Measurements from ENCODE around the gene CLSTN2.

Gene CLSTN2

DNA sequence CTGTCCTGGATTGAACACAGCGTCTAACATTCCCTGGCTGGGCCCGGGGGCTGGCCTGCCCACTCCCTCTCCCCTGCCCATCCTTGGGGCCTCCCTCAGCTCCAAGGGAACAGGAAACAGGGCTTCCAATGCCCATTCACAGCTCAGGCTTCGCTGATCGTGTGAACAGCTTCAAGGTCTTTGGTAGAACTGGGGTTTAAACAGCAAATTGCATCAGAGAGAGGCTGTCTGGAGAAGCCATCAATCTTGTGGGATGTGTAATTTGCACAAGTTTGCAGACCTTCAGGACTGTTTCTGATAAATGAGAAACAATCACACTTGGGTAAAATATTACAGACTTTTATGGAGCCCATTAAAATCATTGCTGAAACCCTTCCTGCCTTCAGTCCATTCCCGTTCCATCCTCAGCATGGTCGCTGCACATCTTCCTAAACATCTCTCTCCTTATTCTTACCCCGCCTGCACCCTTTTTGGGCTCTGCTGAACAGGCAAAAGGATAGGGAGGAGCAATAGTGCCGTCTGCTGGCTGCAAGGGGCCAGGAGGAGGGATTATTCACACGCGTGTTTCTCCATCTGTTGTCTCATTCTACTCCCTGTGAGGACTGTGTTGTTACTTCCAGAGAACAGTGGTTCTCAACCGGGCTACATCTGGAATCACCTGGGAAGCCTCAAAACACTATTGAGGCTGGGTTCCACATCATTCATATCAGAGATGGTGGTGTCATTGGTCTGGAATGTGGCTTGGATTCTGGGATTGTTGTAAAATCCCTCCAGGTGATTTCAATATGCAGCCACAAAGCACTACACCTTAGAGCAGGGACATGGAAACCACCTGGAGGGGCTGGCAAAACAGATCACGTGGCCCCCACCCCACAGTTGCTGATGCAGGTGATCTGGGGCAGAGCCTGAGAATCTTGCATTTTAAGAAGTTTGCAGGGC is 116.3 kb downstream of the CLSTN2 start:
- DNase-seq (ENCODE audit: low read depth, low spot score) = peak; percentile 7

DNA sequence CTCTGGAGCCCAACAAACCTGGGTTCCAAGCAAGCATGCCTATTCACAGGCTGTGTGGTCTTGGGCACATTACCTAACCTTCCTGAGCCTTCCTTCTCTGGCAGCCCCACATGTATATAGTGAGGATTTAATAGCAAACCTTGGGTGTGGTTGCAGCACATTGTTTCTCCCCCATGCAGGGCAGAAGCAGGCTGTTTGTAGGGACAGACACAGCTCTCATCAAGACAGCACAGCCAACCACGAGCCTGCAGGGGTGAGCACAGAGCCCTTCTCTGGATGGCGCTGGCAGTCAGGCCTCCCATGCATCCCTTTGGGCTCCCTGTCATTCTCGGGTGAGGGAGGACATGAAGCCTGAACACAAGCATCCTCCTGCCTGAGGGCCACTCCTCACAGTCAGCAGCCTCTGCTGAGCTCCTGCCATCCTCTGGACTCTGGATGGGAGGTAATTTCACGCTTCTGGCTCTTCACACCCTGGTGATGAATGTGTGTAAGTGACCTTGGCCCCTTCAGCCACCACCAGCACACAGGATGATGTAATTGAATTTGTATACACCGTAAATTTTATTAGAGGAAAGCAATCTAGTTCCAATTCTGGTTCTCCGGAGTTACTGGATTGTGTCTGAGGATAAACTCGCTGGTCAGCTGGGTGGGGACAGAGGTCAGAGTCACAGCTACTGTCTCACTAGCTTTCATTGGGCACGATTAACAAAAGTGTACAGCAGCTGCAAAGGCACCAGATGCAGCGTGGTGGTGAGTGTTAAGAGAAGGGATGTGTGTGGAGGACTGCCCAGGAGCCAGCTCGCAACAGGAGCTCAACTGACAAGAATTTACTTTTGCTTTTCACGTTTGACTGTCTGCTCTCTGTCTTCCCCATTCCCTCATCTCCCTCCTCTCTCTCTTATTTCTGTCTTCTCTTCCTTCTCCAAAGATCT is 118.1 kb downstream of the CLSTN2 start:
- DNase-seq (ENCODE audit: low read depth, low spot score) = no peak

DNA sequence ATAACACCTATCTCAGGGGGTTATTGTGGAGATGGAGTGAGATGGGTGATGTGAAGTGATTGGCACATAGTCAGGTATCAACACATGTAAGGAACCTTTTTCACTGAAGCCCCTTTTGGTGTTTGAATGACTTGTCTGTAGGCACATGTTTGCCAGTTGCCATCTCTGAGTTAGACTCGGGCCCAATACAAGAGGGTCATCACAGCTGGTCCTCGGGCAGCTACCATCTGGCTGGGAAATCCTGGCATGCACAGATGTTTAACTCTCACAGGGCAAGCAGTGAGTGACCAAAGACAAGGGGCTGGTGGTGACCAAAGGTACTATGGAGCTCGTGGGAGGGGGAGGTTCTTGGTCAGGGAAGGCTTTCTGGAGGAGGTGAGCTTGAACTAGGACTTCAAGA is 118.8 kb downstream of the CLSTN2 start:
- no peak for DNase-seq (ENCODE audit: low read depth, low spot score)

DNA sequence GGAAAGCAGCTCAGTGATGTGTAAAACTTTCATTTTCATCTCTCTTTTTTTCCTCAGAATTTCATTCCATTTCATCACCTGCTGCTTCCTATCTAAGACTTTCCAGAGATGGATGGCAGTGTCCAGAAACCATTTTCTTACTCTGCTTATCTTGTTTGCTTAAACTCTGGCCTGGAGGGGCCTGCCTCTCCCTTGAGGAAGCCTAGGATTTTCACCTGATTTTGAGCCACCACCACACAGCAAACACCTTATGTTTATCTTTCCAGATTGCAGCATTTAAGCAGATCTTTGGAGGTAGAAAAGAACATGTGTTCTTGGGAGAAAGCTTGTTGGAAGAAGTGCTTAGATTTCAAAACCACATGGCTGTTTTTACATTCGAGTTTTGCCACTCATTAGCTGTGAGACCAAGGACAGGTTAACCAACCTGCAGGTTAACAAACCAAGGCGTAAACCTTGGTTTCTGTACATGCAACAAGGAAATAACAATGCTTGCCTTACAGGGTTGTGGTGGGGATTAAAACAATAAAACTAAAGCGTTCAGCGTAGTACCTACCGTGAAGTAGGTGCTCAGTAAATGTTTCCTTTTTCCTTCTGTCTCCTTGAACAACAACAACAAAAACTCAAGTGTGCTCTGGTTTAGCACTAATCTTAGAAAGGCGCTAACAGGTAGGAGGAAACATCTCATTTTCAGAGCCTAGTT is 120.3 kb downstream of the CLSTN2 start:
- DNase-seq (ENCODE audit: low read depth, low spot score) = no peak

DNA sequence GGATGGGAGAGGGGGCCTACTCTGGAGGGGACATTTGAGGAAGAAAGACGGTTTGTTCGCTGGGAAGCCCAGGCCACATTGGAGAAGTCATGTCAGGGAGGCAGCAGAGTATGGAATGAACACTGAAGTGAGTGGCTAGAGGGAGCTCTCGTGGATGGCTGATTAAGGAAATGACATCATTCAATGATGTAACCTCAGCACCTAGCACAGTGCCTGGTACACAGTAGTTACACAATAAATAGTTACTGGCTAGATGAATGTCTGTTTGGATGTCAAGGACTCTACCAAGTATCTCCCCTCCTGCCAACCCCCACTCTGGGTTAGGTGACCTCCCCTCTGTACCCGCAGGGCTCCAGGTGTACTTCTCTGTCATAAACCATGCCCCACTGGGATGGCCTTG is 121.1 kb downstream of the CLSTN2 start:
- DNase-seq (ENCODE audit: low read depth, low spot score) = no peak

DNA sequence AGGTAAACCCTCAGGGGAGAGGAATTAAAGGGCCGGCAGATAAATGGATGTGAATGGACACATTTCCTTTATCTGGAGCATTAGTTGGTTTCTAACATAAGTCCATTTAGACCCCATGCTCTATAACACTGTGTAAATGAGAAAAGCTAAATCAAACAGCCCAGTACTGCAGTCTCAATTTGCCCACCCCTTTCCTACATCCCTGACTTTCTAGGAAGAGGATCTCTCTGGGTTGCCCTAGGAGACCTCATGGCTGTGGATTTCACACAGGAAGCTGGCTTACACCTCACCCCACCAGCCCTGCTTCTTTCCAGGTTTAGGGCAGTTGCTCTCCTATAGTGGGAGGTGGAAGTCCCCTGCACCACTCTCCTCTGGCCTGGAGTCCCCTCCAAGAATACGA is 126.2 kb downstream of the CLSTN2 start:
- no peak for DNase-seq (ENCODE audit: low read depth, low spot score)

DNA sequence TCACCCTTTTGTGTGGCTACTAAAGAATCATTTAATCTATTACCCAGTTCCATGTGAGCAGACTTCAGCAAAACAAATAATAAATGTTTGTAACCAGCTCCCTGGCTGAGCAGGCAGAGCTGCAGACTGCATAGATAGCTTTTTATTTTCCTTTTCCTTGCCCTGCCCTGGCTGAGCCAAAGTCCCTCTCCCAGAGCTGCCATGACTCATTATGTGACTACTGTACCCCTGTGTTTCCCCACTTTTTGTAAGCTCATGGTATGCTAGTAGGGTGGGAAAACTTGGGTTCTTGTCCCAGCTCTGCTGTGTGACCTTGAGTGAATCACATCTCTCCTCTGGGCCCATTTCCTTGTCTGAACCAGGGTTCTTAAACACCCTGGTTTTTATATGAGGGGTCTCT is 127.5 kb downstream of the CLSTN2 start:
- no peak for DNase-seq (ENCODE audit: low read depth, low spot score)

DNA sequence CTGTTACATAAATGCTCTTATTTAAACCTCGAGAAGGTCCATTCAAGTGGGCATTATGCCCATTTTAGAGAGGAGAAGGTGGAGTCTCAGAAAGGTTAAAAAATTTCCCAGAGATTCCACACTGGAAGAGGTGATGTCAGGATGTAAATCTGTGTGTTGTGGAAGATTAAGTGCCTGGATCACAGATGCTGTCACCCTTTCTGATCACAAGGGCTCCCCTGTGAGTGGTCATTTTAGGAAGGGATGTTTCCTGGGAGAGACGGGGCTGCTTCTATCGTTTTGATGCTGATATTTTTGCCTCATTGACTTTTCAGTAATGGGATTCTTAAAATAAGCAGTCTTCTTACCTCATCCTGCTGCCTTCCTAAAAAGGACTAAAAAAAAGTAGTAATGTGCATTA is 132.5 kb downstream of the CLSTN2 start:
- no peak for DNase-seq (ENCODE audit: low read depth, low spot score)

DNA sequence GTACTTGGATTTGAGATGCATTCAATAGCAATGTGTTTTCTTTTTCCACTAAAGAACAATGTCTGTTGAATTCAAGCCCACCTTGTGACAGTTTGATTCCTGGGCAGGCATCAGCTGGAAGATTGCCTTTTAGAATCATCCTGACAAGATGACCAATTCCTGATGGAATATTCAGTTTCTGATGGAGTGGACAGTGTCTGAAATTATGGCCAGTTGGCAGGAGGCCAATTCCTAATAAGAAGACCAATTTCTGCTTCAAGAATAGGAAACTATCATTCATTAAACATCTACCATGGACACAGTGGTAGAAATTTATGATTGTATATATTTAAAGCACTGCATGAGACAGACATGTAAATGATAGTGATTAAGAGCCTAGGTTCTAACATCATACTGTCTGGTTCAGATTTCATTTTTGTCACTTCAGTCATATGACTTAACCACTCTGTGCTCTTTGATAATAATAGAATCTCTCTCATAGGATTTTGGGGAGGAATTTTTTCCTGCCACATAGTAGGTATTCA is 133.6 kb downstream of the CLSTN2 start:
- DNase-seq (ENCODE audit: low read depth, low spot score) = no peak

DNA sequence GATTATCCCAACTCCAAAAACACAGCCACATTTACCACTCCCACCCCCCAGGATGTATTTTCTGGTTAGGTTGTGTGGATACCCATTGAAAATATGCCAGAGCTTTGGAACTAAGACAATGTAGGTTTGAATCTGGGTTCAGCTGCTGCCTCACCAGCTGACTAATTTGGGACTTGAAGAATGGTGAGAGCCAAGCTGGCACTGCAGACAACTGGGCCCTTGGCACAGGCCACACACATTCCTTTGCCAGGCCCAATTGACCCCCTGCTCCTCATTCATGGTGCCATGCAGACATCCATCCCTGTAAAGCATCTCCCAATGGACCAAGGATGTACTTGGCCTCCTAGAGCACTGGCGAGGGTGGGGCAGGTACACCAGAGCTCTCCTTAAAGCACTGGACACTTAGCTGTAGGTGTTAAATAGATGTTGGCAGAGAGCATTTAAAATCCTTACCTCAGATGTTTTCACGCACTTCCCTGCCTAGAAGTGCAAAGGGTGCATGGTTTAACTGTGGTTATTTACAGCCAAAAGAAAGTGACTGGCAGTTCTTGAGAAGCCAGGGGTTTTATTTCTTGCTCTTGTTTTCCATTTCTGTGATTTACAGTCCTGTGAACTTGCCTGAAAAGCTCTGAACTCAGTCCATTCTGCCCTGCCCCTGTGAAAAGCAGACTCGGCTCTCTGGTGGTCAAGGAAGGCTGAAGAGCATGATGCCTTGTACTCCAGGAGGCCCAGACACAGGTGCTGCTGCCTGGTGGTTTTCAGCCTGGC is 138.5 kb downstream of the CLSTN2 start:
- DNase-seq (ENCODE audit: low read depth, low spot score) = no peak

DNA sequence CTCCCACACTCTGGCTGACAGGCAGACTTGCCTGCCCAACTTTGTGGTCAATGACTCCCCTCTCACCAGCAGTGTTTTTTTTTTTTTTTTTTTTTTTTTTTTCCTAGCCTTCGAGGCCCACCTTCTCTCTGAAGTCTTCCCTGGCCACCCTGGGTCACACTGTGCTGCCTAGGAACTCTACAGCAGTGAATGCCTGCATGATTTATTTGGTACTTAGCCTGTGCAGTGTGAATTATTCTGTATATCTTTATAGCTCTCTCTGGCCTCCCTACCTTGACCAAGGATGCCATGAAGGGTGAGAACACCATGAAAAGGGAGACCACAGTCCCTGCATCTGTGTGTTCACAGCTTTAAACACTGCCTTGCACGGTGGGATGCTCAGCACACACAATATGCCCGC is 141.6 kb downstream of the CLSTN2 start:
- no peak for DNase-seq (ENCODE audit: low read depth, low spot score)

DNA sequence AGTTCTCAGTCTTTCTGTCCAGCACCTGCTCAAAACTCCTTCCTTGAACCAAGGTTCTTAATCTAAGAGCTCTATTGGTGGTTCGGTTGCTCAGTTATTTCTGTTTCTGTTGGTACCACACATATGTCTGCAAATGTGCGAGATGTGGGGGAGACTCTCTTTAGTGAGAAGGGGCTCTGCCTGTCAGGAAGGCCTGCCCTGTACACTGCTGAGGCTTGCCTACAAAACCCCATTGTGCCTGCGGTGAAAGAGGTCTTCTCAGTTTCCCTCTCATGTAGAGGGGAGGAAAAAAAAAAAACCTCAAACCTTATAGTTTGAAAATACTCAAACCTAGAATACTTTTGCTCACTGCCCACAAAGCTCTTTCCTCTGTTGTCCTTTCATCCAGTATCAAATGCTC is 142.4 kb downstream of the CLSTN2 start:
- DNase-seq (ENCODE audit: low read depth, low spot score) = no peak

DNA sequence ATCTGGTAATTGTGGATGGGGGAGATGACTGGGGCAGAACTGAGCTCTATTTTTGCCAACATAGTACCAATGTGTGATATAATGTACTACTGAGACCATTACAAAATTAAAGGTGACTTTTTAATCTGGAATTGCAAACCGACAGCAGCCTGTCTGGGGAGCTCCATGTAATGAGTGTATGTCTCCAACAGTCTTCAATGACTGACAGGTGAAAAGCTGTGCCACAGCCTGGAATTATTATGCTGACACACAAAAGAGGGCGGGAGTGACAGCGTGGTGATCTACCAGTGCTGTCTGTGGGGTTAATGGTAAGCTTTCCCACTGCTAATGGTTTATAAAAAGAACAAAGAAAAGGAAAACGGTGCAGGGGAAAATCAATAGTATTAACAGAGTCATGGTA is 143.4 kb downstream of the CLSTN2 start:
- no peak for DNase-seq (ENCODE audit: low read depth, low spot score)

DNA sequence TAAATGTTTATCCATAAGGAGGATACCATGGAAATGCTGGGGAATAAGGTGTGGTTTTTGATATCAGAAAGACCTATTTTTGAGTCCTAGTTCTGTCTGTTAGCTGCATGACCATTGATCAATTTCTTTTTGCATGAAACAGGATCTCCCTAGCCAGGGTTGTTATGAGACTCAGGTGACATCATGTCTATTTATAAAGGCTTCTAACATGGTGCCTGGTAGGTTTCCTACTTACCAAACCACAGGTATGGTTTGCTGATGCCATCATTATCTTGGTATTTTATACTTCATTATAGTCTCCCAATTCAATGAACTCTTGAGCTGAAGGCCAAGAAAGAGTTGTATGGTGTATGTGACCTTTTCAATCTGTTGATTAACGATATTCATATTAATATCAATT is 144.0 kb downstream of the CLSTN2 start:
- DNase-seq (ENCODE audit: low read depth, low spot score) = peak; percentile 26

DNA sequence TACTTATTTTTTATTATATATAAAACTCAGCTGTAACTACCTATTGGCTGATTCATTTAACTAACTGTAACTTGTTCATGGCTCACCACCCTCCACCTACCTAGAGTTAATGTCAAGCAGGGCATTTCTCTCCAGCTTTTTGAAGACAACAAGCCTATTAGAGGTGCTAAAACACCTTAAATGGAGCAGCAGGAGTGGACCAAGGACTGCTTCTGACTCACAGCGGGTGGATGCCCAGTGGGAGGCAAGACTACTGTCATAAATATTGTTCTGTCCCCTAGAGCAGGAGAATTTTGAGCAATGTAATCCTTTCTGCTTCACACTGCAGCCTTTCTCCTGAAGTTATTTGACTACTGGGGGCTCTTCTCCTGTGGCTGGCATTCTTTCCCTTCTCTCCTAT is 146.9 kb downstream of the CLSTN2 start:
- no peak for DNase-seq (ENCODE audit: low read depth, low spot score)

DNA sequence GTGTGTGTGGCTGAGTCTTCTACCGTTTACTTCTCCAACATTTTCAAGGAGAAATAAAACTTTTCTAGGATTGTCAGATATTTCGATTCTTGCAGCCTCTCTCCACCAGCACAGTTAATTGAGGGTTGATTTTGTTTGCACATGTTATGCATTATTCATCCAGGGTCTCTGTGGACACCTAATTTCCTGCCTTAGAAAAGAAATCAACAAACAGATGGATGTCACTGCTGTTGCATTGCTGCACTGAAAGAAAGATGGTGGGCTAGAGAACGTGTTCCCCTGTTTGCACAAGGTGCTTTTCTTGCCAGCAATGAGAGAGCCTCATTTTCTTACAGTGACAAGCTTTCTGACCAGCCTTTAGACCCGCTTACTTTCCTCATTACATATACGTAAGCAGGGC is 150.0 kb downstream of the CLSTN2 start:
- DNase-seq (ENCODE audit: low read depth, low spot score) = no peak

DNA sequence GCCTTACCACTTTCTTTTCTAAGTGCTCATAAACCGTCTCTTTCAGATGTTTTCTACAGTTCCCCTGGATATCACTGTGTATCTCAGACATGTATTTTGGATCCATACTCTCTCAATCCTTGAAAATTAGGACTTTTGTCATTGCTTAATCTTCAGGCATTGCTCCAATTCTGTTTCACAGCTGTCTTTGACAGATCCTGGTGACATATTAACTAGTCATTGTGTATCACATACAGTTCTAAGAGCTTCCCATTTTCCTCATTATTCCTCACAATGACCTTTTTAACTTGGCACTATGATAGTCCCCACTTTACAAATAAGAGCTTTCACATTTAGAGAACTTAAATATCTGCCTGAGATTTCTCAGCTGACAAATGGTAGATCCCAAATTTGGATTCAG is 151.7 kb downstream of the CLSTN2 start:
- DNase-seq (ENCODE audit: low read depth, low spot score) = no peak

DNA sequence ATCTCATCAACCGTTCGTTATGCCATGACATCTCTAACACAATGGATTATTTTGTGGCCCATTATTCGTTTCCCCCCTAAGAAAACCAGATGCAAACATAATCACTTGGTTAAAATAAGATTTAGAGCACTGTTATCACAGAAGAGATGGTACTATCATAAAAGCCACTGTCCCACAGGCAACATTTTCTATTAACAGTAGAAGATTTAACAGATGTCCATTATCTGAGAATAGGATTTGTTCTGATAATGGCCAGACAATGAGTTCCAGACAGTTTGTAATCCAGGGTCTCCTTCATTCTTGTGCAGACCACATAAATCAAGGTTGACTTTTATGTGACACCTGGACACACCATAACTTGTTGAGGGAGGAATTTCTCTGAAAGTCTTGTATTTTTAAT is 153.1 kb downstream of the CLSTN2 start:
- DNase-seq (ENCODE audit: low read depth, low spot score) = no peak

DNA sequence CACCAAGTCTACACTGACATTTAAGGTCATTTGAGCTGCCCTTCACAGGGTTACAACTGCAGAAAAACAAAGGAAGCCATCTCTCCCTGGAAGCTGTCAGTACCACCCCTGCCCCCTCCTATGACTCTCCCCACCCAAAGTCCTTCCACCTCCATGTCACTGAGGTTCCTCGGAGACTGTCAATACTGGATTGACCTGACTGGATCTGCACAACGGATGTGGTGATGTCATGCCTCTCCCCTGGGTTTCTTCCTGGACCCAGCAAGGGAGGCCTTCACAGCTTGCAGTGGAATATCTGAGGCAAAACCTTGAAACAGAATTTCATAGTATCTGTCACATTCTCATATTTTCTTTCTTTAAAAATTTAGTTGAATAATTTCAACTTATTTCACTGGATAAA is 153.5 kb downstream of the CLSTN2 start:
- DNase-seq (ENCODE audit: low read depth, low spot score) = no peak

DNA sequence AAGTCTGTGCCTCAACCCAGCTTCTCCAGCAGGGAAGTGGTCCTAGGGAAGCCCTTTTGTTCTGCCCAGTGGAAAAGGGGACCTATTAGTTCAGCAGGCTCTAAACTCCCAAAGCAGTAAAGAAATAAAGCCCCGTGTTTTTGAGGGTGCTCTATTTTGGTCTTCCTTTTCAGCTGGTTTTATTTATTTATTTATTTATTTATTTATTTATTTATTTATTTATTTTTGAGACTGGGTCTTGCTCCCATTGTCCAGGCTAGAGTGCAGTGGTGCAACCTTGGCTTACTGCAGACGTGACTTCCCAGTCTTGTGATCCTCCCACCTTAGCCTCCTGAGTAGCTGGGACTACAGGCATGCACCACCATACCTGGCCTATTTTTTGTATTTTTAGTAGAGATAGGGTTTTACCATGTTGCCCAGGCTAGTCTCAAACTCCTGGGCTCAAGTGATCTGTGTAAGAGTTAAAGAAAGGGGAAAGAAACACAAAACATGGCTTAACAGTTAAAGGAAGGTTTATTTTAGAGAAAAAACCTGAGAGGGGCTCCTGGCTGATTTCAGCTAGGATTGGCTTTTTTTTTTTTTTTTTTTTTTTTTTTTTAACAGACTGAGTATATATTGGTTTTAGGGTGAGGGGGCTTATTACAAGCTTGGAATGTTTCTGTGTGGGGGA is 154.6 kb downstream of the CLSTN2 start:
- DNase-seq (ENCODE audit: low read depth, low spot score) = no peak
